ENCODE measurements around the gene SH3GLB2.

GRCh38 chr9:129022037-129022436, 6.1 kb downstream of the SH3GLB2 start:
- TF ChIP-seq, protein P1, sequence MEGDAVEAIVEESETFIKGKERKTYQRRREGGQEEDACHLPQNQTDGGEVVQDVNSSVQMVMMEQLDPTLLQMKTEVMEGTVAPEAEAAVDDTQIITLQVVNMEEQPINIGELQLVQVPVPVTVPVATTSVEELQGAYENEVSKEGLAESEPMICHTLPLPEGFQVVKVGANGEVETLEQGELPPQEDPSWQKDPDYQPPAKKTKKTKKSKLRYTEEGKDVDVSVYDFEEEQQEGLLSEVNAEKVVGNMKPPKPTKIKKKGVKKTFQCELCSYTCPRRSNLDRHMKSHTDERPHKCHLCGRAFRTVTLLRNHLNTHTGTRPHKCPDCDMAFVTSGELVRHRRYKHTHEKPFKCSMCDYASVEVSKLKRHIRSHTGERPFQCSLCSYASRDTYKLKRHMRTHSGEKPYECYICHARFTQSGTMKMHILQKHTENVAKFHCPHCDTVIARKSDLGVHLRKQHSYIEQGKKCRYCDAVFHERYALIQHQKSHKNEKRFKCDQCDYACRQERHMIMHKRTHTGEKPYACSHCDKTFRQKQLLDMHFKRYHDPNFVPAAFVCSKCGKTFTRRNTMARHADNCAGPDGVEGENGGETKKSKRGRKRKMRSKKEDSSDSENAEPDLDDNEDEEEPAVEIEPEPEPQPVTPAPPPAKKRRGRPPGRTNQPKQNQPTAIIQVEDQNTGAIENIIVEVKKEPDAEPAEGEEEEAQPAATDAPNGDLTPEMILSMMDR (IDR thresholded peaks at IDR 0.05; ENCODE audit: control extremely low read depth in 1 of 3, insufficient read depth in 1 of 3, low read depth in 1 of 3, low read length in 3 of 3), result no peak
- TF ChIP-seq, protein P2, sequence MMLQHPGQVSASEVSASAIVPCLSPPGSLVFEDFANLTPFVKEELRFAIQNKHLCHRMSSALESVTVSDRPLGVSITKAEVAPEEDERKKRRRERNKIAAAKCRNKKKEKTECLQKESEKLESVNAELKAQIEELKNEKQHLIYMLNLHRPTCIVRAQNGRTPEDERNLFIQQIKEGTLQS (IDR thresholded peaks at IDR 0.05; ENCODE audit: insufficient read depth, low read depth, low read length), result no peak
- TF ChIP-seq CHD1 (IDR thresholded peaks at IDR 0.05; ENCODE audit: low read depth, low read length), result no peak
- TF ChIP-seq EZH2 (IDR thresholded peaks at IDR 0.05; ENCODE audit: low read depth, low read length, severe bottlenecking), result no peak
